NCI-H748 treated with DMSO at 0.1 percent for 48 hours (cell line): ENCODE results near the gene FER.
"Not testable (repeated sequence)": the region's sequence is repeated elsewhere in the genome, so short reads cannot be mapped to it uniquely, and the experiment has no call there.

Experiments used
- DNase-seq: peaks from one replicate; lab custom pipeline; 2025; lab: John Stamatoyannopoulos, UW

FER gene

DNA sequence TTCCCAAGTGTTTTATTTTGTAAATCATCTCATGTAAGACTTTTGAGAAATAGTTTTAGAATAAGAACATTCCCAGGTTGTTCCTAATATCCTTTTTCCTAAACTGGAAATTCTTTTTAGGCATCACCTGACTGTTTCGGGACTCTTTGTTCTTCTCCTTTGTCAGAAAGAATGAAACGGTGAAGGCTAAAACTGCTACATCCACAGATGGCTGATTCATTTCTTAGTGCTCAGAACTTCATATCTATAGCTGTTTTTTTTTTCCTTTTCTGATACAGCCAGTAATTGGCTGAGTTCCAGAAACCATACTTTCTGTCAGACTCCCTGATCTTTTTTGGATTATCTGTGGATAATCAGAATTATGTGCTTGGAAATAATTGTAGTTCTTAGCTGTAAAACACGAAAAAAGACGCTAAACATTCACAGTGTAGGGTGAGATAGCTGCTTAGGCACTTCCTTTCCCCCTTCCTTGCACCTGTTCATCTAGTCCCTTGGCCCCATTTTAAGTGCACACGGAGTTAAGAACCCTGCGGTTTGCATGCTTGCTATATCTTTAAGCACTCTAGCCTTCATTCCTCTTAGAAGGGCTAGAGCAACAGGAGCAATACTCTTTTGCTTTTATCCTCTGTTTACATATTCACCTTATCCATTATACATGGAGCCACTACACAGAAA is 378.2 kb downstream of the FER start:
- DNase-seq = no peak

DNA sequence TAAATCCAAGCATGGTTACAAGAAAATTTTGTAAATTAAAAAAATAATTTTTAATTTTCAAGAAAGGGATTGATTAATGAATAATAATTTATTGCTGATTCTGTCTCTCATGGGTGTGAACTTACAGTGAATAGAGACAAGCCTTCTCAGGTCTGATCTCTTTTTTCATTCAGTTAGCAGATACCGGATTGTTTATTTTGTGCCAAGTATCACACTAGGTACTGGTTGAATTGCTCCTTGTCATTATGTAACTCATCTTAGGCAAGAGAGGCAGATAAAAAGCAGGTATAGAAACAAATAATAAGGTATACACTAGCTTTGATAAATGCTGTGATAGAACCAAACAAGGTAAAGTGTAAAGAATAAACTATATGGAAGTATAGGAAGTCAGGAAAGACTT is 378.8 kb downstream of the FER start:
- no peak for DNase-seq

DNA sequence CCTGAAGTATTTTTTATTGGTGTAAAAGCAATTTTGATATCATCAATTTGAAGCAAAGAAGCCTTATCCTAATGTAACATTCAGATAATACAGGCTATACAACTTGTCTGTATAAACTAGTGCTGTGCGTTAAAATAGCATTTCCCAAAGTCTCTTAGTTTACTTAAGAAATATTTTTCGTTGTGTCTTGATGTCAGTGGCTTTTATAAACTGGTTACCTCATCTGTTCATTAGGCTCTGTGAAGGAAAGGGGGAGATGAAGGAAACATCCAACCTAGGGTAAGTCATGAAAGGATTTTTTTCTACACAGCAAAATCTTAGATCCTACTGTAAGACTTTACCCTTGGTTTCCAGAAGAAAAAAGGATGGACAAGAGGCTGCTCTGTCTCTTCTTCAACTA is 389.2 kb downstream of the FER start:
- DNase-seq = no peak

DNA sequence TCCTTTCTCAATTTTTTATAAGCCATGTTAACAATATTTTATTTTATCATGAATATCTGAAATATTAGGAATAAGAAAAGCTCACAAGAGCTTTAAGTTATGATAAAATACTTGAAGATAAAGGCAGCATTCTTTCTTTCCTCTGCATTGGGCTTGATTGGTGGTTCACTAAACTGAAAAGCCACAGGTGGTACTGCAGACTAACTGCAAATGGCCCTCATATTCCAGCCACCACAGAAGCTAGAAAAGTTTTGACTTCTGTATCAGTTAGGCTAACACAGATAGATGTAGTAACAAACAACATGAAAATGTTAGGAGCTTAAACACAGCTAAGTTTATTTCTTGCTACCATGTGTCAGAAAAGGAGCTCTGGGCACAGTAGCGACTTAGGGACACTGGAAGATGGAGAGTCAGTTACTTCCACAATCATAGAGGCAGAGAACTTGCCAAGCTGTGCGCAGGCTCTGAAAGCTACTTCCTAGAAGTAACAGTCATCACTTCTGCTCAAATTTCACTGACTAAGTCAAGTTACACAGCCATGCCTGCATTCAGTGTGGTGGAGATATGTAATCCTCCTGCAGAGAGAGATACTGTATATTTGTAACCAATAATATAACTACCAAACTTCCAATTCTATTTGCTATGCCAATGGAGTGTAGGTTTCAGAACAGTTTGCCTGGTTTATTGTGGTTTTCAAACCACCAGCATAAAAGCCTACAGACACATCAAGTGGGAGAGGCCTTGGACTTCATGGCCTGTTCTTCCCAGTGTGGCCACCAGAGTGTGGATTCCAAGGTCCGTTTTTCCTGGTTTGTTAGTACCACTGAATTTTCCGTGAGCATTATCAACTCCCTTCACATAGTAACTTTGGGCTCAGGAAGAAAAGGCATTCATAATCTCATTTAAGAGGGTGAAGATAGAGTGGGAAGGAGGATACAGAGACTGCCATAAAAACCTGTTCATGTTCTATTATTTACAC is 393.8 kb downstream of the FER start:
- no peak for DNase-seq

DNA sequence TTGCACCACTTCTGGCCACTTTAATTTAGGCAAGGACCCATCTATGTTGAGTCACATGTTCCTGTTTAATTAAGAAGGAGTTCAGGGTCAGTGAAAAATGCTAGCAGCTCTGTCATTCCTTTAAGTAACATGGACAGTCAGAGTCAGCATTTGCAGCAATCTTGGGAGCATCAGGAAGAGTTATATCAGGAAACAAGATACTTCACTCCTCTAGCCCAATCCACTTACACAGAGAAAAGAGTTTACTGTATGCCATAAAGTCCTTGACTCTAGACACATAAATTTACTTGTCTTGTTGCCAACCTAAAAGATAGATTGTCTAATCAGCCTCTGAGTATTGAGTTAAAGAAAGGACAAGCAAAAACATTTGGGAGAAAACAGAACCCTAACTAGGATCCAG is 395.3 kb downstream of the FER start:
- DNase-seq = no peak

DNA sequence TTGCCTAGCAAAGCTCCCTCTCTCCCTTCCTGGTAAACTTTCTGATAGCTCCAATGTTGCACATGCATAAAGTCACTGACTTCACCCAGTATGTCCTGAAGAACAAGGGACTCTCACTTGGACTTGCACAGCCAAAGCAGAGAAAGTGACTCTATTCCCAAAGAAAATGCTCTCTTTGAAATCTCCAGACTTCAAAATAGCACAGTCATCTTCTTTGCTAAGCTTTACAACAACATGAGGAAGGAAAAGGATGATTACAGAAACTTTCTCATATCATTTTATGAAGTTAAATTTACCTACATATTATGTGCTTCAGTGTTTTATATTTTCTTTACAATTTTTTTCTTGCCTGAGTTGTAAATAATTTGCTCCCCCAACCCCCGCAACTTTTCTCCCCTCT is 397.4 kb downstream of the FER start:
- DNase-seq = no peak

DNA sequence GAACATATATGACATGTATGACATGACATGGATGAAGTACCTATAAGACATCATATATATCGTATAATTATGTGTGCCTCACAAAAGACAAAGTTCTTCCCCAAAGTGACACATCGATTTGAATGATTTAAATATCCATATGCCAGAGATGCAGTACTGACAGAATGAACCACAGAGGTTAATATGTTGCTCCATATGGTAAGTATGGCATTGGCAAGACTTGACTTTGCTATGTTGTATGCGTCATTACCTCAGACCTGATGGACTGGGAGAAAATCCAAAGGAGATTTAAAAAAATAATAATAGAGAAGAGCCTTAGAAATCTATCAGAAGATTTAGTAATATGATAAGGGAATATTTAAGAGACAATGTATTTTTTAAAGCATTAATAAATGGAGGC is 398.9 kb downstream of the FER start:
- no peak for DNase-seq

DNA sequence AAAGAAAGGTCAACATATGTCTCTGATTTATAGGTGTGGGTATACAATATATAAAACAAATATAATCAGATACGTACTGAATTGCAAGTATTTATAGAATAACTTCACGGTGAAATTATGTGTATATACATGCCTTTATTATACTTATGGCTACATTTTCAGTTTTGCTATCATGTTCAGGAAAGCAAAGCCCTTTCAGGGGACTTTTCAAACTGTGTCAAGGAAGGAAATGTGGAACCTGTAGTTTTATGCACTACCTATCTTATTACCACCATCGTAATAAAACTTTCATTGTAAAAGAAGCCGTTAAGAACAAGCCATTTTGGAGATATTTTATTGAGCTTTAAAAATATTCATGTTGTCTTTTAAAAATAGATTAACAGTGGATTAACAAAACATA is 404.9 kb downstream of the FER start:
- DNase-seq = no peak

DNA sequence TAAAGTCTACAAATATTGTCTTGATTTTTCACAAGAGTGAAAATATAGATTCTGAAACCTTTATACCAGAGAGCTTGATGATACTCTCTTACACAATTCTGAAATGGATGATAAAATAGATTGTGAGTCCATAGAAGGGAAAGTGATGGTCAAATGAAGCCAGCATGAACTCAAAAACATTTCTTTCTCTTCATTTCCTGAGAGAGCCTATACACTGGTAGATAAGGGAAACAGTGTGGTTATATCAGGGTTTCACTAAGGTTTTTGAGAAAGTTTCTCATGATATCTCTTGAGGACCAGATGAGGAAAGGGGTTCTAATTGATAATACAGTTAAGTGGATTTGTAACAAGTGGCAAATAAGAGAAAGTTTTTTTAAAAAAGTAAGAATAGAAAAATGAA is 407.9 kb downstream of the FER start:
- no peak for DNase-seq

DNA sequence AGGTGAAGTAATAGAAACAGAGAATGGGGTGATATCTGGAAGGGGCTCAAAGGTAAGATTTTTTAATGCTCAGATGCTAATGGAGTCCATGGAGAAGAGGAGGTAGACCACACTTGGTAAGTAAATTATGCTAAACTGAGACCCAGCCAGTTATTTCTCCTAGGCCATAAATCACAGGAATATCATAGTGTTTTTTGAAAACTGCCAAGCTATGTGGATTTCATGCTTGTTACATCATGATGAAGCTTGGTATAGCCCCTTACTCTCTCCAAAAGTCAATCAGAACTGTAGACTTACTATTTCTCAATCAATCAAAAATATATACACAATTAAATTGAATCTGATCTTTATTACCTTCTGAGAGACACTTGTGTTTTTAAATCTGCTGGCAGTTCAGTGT is 409.2 kb downstream of the FER start:
- DNase-seq = no peak

DNA sequence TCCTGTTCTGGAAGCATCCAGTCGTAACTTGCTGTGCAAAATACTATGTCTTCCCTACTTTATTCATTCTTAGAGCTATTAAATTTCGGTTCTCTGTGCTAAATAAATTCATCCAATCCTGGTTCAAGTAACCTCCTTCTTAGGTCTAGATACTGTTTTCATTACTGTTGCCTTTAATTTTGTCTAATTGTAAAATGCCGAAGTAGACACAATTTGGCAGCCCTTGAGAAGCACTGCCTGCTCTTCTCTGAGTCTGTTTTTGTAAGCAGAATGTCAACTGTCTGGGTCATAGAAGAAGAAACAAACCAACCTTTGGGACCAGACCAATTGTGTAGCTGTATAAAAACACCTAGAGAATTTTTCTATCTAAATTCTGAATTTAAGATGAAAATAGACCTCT is 412.8 kb downstream of the FER start:
- DNase-seq = no peak

DNA sequence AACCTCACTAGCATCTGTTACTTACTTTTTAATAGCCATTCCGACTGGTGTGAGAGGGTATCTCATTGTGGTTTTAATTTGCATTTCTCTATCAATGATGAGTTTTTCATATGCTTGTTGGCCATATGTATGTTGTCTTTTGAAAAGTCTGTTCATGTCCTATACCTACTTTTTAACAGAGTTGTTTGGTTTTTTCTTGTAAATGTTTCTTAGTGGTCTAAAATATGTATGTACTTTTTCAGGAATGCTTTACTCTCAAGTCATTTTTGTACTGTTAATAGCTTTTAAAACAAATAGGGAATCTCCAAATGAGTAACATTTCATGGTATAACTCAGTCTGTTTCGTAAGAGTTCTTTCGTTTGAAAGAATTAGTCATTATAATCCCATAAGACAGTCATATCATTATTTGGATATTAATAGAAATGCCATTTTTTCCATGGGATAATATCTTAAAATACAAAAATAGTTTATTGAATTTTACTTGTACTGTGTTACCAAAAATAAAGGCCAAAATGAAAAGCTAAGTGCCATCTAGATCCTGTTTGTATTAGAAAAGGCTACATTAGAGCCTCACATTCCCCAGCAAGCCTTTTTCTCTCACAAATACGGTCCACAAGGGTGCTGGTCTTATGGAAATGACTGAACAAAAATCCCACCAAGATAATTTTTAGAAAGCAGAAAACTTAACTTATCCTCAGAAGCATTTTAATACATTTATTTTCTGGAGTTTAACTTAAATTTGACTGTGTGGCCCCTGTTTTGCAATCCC is 414.4 kb downstream of the FER start:
- no peak for DNase-seq

DNA sequence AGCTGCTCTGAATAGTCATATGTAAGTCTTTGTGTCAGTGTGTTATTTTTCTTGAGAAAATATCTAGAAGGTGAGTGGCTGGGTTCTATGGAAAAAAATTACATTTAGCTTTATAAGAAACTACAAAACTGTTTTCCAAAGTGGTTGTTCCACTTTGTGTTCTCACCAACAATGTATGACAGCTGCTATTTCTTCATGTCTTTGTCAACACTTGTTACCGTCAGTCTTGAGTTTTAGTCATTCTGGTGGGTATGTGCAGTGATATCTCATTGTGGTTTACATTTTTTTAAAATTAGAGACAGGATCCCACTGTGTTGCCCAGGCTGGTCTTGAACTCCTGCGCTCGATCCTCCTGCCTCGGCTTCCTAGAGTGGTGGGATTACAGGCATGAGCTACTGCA is 415.6 kb downstream of the FER start:
- DNase-seq = no peak

DNA sequence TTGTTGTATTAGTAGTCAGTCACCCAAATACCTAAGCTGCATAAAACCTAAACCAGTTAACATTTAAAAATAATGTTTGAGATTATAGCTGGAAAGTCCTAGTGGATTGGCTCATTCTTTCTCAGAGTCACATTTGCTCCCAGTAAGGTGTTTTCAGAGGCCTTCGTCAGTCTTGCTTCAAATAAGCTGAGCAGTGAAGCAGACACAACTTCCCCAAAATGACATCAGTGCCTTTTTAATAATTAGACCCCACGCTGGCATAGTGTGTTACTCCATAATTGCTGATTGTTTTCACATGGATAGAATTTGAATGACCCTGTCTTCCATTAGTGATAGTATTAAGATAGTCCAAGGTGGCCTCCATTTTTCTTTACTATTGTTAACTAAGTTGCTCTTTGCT is 416.3 kb downstream of the FER start:
- no peak for DNase-seq

DNA sequence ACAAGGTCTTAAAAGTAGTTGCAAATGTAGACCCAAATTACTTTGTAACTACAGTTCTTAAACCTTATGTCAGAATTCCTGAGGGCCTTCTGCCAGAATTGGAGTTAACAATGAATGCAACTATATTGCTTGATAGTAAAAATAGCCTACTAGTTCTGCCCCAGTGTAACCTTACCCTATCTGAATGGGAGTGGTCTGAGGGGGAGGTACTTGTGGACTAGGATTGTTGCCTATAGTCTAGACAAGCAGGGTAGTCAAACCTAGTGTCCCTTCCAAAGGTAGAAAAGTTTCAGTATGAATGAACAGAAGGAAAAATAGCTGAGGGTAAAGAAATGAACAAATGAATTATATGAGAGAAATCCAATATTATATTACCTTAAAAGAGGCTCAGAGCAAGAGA is 419.9 kb downstream of the FER start:
- DNase-seq = no peak

DNA sequence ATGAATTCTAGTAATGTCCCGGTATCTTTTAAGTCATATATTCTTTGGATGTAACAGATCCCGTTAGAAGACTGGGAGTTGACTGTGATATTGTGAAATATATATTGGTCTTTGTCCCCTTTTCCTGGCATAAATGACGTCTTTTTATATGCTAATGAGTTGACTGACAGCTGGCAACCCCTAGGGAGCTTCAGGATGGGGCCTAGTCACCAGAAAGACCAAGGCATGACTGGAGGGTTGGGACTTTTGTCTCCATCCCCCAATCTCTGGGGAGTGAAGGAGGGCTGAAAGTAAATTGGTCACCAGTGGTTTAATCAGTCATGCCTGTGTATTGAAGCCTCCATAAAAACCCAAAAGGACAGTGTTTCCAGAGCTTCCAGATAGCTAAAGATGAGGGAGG is 420.5 kb downstream of the FER start:
- no peak for DNase-seq

DNA sequence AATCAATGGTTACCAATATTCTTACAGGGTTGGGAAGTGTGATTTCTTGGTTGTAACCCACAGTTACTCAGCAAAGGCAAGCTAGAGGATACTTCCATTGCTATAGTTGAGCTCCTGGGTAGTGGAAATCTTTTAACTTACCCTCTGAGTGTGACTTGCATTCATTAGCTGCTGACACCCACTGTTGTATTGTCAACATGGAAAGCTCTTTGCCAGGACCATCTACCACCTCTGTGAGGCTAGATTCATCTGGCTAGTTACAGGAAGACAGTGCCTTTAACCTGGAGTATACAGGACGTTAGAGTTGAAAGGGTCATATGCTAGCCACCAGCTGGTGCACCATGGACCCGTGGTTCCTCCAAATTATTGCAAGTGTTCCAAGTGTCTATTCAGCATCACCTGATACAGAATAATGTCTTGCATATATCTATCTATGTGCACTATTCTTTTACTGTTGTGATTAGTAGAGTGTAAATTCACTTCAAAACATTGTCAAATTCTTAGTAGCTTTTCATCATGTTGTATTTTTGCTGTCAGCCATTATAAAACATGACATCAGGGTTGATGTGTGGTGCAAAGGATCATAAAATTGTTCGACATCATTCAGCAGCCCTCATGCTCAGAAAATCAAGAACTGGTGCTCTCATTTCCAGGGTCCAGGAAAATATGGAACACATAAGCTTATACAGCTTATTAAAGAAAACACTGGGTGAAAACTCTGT is 423.1 kb downstream of the FER start:
- no peak for DNase-seq

DNA sequence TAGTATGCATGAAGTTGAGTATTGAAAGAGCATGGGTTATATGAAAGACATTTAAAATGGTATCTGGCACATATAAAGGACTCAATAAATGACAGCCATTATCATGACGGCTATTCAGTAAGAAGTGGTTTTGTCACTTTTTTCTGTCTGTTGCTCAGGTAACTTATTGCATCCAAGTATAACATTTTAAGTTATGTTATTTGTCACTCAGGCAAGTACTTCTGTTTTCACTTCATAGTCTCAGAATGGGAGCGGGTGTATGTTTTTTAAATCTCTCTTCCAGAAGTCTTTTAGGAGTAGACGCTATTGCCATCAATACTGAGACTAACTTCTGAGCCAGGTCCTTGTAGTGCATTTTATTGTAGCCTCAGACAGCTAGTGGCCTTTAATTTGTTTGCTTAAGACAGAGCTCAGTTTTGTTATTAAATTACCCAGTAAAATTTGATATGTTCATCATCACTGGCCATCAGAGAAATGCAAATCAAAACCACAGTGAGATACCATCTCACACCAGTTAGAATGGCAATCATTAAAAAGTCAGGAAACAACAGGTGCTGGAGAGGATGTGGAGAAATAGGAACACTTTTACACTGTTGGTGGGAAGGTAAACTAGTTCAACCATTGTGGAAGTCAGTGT is 423.9 kb downstream of the FER start:
- not testable (repeated sequence) for DNase-seq

DNA sequence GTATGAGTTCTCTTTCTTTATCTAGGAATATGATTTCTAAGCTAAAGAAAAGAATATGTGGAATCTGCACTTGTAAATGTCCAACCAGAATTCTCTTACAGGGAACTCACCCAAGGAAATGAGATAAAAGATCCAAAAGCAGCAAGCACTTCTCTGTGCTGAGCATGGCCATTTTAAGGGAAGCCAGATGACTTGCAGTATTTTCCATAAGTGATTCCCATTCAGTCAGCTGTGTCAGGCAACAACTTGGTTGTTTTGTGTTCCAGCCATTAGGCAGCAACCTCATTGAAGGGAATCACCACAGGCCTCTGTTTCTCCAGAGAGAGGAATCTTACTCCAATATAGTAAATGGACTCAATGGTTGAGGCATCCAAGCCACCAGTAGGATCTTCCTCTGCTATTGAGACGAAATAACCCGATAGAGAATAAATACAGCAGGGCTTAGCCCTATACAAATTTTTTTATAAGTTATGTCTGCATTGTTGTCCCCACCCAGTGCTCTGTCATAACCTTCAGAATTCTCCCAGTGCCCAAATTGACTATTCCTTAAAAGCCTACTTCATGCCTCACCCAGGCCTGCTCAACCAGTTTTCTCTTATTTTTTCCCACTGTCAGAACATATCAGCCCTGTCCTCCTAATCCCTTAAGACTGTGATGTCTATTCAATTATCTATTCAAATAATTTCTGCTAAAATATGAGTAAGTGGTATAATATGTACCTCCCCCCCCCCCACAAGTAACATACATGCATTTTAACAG is 425.5 kb downstream of the FER start:
- DNase-seq = no peak

DNA sequence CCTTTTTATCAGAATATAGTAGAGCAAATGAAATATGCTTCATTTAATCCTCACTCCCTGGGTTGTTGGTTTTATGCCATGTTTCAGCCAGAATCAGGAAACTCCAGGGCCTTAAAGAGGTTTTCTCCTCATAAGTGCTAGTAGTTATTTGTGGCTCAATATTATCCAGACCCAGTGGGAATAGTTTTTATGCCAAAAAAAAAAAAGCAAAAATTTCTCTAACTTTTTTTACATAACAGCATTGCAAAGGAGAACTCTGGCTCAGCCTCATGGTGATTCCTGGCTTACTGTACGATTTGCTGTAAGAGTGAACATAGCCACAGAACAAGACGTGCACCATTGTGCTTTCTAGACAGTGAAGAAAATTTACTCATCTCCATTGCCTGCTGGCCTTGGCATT is 429.5 kb downstream of the FER start:
- DNase-seq = no peak

DNA sequence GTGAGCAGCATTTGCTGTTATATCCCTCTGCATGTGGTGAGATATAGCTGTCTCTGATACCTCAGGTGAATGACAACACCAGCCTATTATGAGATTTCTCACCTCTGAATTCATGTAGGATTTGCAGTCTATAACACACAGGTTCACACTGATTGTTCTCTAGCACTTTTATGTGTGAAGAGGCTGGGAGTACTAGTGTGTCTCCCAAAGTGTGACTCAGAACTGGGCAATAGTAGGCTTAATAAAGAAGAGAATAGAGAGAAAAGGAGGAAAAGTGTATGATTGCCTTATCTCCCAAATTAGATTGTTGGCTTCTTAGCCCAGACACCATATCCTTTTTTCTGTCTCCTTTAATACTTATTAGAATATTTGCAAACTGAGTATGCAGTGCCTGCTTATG is 430.1 kb downstream of the FER start:
- DNase-seq = no peak
